Neural progenitor cell (in vitro differentiated cells): ENCODE measurements around the gene CLN5. TPM values are rescaled to one million over a fixed set of nuclear protein-coding genes. Genes with fewer than 3 reads are reported as not detected.

Experiments used
- DNase-seq: peaks from one replicate; pipeline ENCODE4 v3.0.0-alpha.2; 2016; ENCODE audit warnings: low spot score
- H2AFZ ChIP-seq: fragments of 200-600 bp; sonication (generic); replicated peaks from 2 replicates; pipeline ENCODE4 v1.6.1; 2016; ENCODE audit warnings: antibody characterized with exemption
- H3F3A ChIP-seq: fragments of 200-600 bp; sonication (generic); 2 replicates; pipeline ENCODE4 v1.6.1; 2016; ENCODE audit warnings: antibody characterized with exemption, low read depth
- H3K27ac ChIP-seq: fragments of 200-600 bp; sonication (generic); 2 replicates; pipeline ENCODE4 v1.5.1; 2016; ENCODE audit warnings: mild to moderate bottlenecking
- H3K27me3 ChIP-seq: fragments of 200-600 bp; sonication (generic); 2 replicates; pipeline ENCODE4 v1.6.1; 2016; ENCODE audit warnings: mild to moderate bottlenecking, moderate library complexity
- H3K36me3 ChIP-seq: fragments of 200-600 bp; sonication (generic); 2 replicates; pipeline ENCODE4 v1.5.1; 2016
- H3K4me1 ChIP-seq: fragments of 200-600 bp; sonication (generic); 2 replicates; pipeline ENCODE4 v1.6.1; 2016; ENCODE audit warnings: mixed run types
- H3K4me2 ChIP-seq: fragments of 200-600 bp; sonication (generic); 2 replicates; pipeline ENCODE4 v1.6.1; 2016
- H3K4me3 ChIP-seq: fragments of 200-600 bp; sonication (generic); 2 replicates; pipeline ENCODE4 v1.5.1; 2016
- H3K79me2 ChIP-seq: fragments of 200-600 bp; sonication (generic); 2 replicates; pipeline ENCODE4 v1.6.1; 2016; ENCODE audit warnings: low read depth
- H3K9ac ChIP-seq: fragments of 200-600 bp; sonication (generic); 2 replicates; pipeline ENCODE4 v1.6.1; 2016
- H3K9me3 ChIP-seq: fragments of 200-600 bp; sonication (generic); 2 replicates; pipeline ENCODE4 v1.5.1; 2016; ENCODE audit warnings: low read depth
- H4K20me1 ChIP-seq: fragments of 200-600 bp; sonication (generic); 2 replicates; pipeline ENCODE4 v1.6.1; 2016; ENCODE audit warnings: low read depth
- H3K27ac Mint-ChIP-seq: 3 replicates; pipeline ENCODE4 v1.8.0; 2021; ENCODE audit warnings: mixed read lengths
- H3K27me3 Mint-ChIP-seq: 2 replicates; pipeline ENCODE4 v1.8.0; 2022; ENCODE audit warnings: low read depth, mild to moderate bottlenecking, inconsistent platforms, moderate library complexity, mixed read lengths; ENCODE audit not compliant: insufficient read depth
- H3K36me3 Mint-ChIP-seq: 3 replicates; pipeline ENCODE4 v1.8.0; 2021; ENCODE audit warnings: mixed read lengths
- H3K4me1 Mint-ChIP-seq: 3 replicates; pipeline ENCODE4 v1.8.0; 2021; ENCODE audit warnings: mixed read lengths
- H3K4me3 Mint-ChIP-seq: 3 replicates; pipeline ENCODE4 v1.8.0; 2021; ENCODE audit warnings: mild to moderate bottlenecking, moderate library complexity, mixed read lengths
- H3K9me3 Mint-ChIP-seq: 3 replicates; pipeline ENCODE4 v1.8.0; 2020; ENCODE audit warnings: mixed read lengths
- EZH2 ChIP-seq: fragments of 200-600 bp; sonication (generic); IDR thresholded peaks from 2 replicates; pipeline ENCODE4 v1.6.1; 2017; ENCODE audit warnings: antibody characterized with exemption, mild to moderate bottlenecking, moderate library complexity
- EZH2phosphoT487 ChIP-seq: fragments of 200-600 bp; sonication (generic); IDR thresholded peaks from 2 replicates; pipeline ENCODE4 v1.6.1; 2017; ENCODE audit warnings: antibody characterized with exemption
- total RNA-seq: library from RNA; depleted of rRNA; stranded (reverse); fragments of >200 nt; gene quantifications from 2 replicates; pipeline ENCODE4 v1.2.3, GENCODE V29; 2015; ENCODE audit warnings: low replicate concordance
- TF ChIP-seq, protein P1 (sequence below): fragments of 200-600 bp; sonication (generic); IDR thresholded peaks from 2 replicates; pipeline ENCODE4 v1.5.1; 2017; ENCODE audit warnings: antibody characterized with exemption, mild to moderate bottlenecking

Gene CLN5
- total RNA-seq, 1 donor from 2014 or later, result 28.5 TPM

DNA sequence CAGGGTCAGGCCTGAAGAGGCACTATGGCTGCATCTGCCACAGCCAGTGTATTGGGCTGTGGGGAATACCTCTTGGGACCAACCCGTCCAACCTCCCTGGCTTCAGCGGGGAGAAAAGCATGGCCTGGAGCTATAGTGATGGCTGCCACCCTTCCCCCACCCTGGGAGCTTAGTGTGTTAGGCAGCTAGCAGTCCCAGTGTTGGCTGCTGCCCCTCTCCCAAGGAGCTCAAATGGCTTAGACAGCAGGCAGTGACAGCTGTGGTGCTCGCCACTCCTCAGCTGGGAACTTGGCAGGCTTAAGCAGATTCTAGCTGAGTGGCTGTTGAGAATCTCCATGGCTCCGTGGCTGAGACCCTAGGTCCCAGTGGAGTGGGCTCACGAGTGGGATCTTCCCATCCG, 23.8 kb upstream of the CLN5 start:
- Histone ChIP-seq H3K36me3 (no peaks in the 10 kb centered on the region), H3K27me3 (no peaks in the 10 kb centered on the region), H4K20me1 (no peaks in the 10 kb centered on the region), H2AFZ (no peak overlapping the region), H3K4me1 (no peaks in the 10 kb centered on the region), H3K9ac (no peak overlapping the region), H3K4me2 (no peak overlapping the region), H3K27ac (no peak overlapping the region), H3K4me3 (no peak overlapping the region), H3F3A (no peaks in the 10 kb centered on the region), H3K79me2 (no peaks in the 10 kb centered on the region), H3K9me3 (no peaks in the 10 kb centered on the region)
- DNase-seq, result no peak
- TF ChIP-seq EZH2 (no peak), EZH2phosphoT487 (no peak)
- TF ChIP-seq, protein P1, sequence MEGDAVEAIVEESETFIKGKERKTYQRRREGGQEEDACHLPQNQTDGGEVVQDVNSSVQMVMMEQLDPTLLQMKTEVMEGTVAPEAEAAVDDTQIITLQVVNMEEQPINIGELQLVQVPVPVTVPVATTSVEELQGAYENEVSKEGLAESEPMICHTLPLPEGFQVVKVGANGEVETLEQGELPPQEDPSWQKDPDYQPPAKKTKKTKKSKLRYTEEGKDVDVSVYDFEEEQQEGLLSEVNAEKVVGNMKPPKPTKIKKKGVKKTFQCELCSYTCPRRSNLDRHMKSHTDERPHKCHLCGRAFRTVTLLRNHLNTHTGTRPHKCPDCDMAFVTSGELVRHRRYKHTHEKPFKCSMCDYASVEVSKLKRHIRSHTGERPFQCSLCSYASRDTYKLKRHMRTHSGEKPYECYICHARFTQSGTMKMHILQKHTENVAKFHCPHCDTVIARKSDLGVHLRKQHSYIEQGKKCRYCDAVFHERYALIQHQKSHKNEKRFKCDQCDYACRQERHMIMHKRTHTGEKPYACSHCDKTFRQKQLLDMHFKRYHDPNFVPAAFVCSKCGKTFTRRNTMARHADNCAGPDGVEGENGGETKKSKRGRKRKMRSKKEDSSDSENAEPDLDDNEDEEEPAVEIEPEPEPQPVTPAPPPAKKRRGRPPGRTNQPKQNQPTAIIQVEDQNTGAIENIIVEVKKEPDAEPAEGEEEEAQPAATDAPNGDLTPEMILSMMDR, result no peak
- Mint-ChIP-seq H3K36me3 (no peaks in the 10 kb centered on the region), H3K27me3 (peaks cover 6% of the 10 kb centered on the region), H3K27ac (no peak overlapping the region), H3K4me1 (no peaks in the 10 kb centered on the region), H3K4me3 (no peak overlapping the region), H3K9me3 (no peaks in the 10 kb centered on the region)

DNA sequence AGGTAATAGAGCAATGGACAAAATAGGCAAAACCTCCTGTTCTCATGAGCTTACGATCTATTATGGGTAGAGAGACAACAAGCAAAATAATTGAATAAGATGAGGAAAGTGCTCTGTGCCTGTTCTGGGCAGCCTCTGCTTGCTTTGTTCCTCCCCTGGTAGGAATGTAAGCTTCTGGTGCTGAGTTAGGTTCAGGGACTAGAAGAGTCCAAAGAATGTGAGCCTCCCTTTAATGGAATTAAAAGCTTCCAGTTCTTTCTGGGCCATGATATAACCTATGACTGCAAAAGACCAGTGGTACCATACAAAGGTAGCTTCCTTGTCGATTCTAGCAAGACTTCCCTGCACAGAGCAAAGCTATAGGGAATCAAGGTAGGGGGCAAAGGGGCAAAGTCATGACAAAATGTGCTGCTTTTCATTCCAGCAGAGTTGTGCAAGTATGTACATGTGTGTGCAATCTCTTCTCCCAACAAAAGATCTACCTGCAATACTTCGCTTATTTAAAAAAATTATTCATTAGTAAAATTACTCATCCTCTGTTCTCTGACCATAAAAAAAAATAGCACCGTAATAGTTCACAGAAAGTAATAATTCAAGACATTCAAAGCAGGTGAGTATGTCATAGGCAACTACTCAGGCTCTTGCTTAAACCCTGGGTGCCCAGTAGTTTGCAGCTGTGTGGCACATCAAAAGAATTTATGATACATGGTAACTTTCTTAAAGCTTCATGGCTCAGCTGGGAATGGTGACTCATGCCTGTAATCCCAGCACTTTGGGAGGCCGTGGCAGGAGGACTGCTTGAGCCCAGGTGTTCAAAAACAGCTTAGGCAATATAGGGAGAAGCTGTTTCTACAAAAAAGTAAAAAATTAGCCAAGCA, 22.2 kb upstream of the CLN5 start:
- DNase-seq, result peak; percentile 12
- peaks cover 6% of the 10 kb centered on the region for H3K27me3 Mint-ChIP-seq
- H3K27ac Mint-ChIP-seq, result no peak overlapping the region
- Histone ChIP-seq H3K9me3 (no peaks in the 10 kb centered on the region), H3K4me3 (no peak overlapping the region), H3K9ac (no peak overlapping the region), H2AFZ (no peak overlapping the region), H3F3A (no peaks in the 10 kb centered on the region), H3K36me3 (no peaks in the 10 kb centered on the region), H3K4me2 (no peak overlapping the region), H3K27me3 (no peaks in the 10 kb centered on the region), H3K27ac (no peak overlapping the region), H3K79me2 (no peaks in the 10 kb centered on the region), H3K4me1 (no peaks in the 10 kb centered on the region), H4K20me1 (no peaks in the 10 kb centered on the region)
- H3K4me3 Mint-ChIP-seq, result no peak overlapping the region
- no peaks in the 10 kb centered on the region for H3K36me3 Mint-ChIP-seq
- no peak for TF ChIP-seq EZH2
- no peaks in the 10 kb centered on the region for H3K4me1 Mint-ChIP-seq
- H3K9me3 Mint-ChIP-seq, result no peaks in the 10 kb centered on the region

DNA sequence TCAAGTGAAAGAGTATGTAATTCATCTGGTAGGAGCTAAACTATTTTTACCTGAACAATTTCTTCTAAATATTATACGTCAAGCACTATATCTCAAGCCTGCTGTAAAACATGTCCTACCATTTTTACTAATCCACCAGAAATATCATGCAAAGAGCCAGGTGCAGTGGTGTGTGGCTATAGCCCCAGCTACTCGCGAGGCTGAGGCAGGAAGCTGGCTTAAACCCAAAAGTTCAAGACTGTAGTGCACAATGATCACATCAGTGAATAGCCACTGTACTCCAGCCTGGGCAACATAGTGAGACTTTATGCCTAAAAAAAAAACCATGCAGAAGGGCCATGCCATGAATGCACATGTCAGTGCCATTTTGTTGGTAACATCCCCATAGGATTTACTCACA, 20.7 kb upstream of the CLN5 start:
- no peaks in the 10 kb centered on the region for H3F3A ChIP-seq
- no peaks in the 10 kb centered on the region for H3K9me3 ChIP-seq
- Mint-ChIP-seq H3K9me3 (no peaks in the 10 kb centered on the region), H3K27ac (no peak overlapping the region), H3K27me3 (peaks cover 6% of the 10 kb centered on the region), H3K36me3 (no peaks in the 10 kb centered on the region), H3K4me3 (no peak overlapping the region), H3K4me1 (no peaks in the 10 kb centered on the region)
- H4K20me1 ChIP-seq, result no peaks in the 10 kb centered on the region
- no peak overlapping the region for H3K9ac ChIP-seq
- H3K27me3 ChIP-seq, result no peaks in the 10 kb centered on the region
- TF ChIP-seq EZH2, result no peak
- TF ChIP-seq, protein P1, result no peak
- TF ChIP-seq EZH2phosphoT487, result no peak
- H3K79me2 ChIP-seq, result no peaks in the 10 kb centered on the region
- H3K36me3 ChIP-seq, result no peaks in the 10 kb centered on the region
- no peaks in the 10 kb centered on the region for H3K4me1 ChIP-seq
- no peak overlapping the region for H3K4me2 ChIP-seq
- no peak overlapping the region for H3K4me3 ChIP-seq
- no peak overlapping the region for H3K27ac ChIP-seq
- H2AFZ ChIP-seq, result no peak overlapping the region
- DNase-seq, result no peak
